Measurements from ENCODE around the gene EPHB2.

The EPHB2 gene

GRCh38 chr1:22959545-22960360, 249.1 kb downstream of the EPHB2 start:
- DNase-seq, result no peak

GRCh38 chr1:22962558-22962957, 251.9 kb downstream of the EPHB2 start:
- no peak for DNase-seq

DNA sequence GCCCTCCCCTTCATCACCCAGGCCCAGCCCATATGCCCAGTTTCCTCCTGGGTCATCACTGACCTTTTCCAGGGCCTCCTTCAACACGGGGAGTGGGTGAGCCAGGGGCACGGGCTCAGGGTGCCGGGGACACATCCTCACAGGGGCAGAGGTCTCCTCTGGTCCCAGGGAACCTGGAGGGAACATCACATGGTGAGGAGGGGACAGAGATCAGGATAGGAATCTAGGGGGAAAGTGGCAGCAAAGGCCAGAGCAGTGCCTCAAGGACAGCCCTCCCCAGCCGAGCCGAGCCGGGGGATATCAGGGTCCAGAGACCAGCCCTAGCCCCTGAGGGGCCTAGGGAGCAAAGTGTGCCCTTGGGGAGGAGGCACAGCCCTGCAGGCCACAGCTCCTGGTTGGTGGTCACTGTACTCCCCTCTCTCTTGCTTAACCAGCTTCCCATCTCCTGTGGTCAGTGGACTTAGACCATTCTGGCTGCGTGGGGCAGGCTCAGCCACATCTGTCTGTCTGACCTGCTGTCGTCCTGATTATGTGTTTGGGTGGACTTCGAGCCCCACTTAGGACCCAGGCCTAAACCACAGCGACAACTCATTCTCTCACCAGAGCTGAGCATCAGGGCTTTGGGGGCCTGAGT, 252.5 kb downstream of the EPHB2 start:
- DNase-seq, result no peak

- DNase-seq, result no peak
Observed at GRCh38 chr1:22966309-22966708, 255.7 kb downstream of the EPHB2 start.

DNA sequence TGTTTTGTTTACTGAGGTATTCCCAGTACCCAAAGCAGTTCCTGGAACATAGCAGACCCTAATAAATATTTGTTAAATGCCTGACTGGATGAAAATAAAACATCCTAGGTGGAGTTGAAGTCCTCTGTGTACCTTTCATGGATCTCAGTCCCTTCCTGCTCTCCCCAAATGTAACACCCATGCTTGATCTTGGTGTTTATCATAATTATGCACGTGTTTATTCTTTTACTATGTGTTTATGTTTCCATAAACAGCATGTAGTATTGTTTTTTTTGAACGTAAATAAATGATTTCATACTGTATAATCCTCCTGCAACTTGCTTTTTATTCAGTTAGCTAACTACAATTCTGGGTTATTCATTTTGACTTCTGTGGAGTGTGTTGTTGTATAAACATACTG, 257.2 kb downstream of the EPHB2 start:
- DNase-seq, result no peak

DNA sequence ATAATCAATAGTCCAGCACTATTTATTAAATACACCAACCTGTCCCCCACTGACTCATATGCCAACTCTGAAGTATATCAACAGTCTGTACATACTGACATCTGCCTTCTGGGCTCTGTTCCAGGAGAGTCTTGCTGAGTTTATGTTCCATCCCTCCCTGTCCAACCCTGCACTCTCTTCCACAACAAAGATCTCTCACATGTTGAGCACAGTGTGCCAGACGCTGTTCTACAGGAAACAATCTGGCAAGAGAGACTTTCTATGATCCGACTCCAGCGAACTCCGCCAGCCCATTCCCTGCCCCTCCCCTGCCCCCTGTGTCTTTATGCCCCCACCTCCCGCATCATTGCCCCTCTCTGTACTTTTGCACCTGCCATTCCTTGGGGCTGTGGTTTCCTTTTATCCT, 258.7 kb downstream of the EPHB2 start:
- DNase-seq, result peak; percentile 59

- no peak for DNase-seq
Observed at GRCh38 chr1:22970096-22970495, 259.5 kb downstream of the EPHB2 start.

Data from fibroblast of skin of scalp (primary cell).